NT2/D1 (cell line): Measurements from ENCODE around the gene SIRPB1.
"Not testable (repeated sequence)": the region's sequence is repeated elsewhere in the genome, so short reads cannot be mapped to it uniquely, and the experiment has no call there.

Source experiments
- DNase-seq: peaks from one replicate; pipeline ENCODE4 v3.0.0-alpha.2; 2011; ENCODE audit warnings: low read depth, low spot score
- H3K27me3 ChIP-seq: 2 replicates; pipeline ENCODE4 v1.6.0; 2011; ENCODE audit warnings: mild to moderate bottlenecking; ENCODE audit not compliant: insufficient read length, insufficient read depth
- H3K36me3 ChIP-seq: 2 replicates; pipeline ENCODE4 v1.6.1; 2011; ENCODE audit warnings: mild to moderate bottlenecking, low read length, mixed read lengths; ENCODE audit not compliant: insufficient read depth, insufficient read length
- H3K4me1 ChIP-seq: 2 replicates; pipeline ENCODE4 v1.5.1; 2011; ENCODE audit not compliant: insufficient read depth, insufficient read length
- H3K4me3 ChIP-seq: 2 replicates; pipeline ENCODE4 v1.5.1; 2011; ENCODE audit warnings: low read depth; ENCODE audit not compliant: insufficient read length
- H3K9ac ChIP-seq: 2 replicates; pipeline ENCODE4 v1.6.0; 2011; ENCODE audit warnings: low read depth; ENCODE audit not compliant: insufficient read length
- H3K9me3 ChIP-seq: 2 replicates; pipeline ENCODE4 v1.5.1; 2011; ENCODE audit warnings: mild to moderate bottlenecking, low read length; ENCODE audit not compliant: insufficient read depth
- SUZ12 ChIP-seq: IDR thresholded peaks from 2 replicates; pipeline ENCODE4 v1.6.1; 2011; ENCODE audit not compliant: insufficient read length, insufficient read depth; ENCODE audit errors: extremely low read depth
- YY1 ChIP-seq: IDR thresholded peaks from 2 replicates; pipeline ENCODE4 v1.6.1; 2011; ENCODE audit not compliant: insufficient read length, insufficient read depth
- ZNF274 ChIP-seq: IDR thresholded peaks from 2 replicates; pipeline ENCODE4 v1.6.1; 2011; ENCODE audit warnings: mild to moderate bottlenecking, low read depth, low read length

SIRPB1 gene

DNA sequence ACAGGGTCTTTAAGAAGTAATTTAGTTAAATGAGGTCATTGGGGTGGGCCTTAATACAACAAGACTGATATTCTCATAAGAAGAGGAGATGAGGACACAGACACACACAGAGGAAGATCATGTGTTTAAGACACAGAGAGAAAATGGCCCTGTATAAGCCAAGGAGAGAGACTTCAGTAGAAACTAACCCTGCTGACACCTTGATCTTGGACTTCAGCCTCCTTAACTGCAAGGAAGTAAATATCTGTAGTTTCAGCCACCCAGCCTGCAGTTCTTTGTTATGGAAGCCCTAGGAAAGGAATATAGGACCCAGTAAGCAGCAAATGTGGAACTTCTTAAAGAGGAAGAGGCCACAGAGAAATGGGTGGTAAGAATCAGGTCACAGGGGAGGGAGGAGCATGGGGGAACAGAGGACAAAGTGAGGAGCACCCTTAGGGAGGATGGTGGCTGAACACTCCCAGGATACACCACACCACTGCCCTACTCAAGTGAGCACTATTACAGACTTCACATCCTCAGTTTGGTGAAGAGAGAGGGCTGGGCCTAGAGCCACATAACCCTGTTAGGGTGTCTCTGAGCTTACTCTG, 762 bp downstream of the SIRPB1 start:
- no peak overlapping the region for H3K9ac ChIP-seq
- no peaks in the 10 kb centered on the region for H3K4me1 ChIP-seq
- no peaks in the 10 kb centered on the region for H3K36me3 ChIP-seq
- no peak for DNase-seq
- no peak overlapping the region for H3K4me3 ChIP-seq
- no peak for TF ChIP-seq SUZ12
- no peak for TF ChIP-seq YY1
- TF ChIP-seq ZNF274 = no peak
- no peaks in the 10 kb centered on the region for H3K9me3 ChIP-seq
- H3K27me3 ChIP-seq = no peaks in the 10 kb centered on the region

DNA sequence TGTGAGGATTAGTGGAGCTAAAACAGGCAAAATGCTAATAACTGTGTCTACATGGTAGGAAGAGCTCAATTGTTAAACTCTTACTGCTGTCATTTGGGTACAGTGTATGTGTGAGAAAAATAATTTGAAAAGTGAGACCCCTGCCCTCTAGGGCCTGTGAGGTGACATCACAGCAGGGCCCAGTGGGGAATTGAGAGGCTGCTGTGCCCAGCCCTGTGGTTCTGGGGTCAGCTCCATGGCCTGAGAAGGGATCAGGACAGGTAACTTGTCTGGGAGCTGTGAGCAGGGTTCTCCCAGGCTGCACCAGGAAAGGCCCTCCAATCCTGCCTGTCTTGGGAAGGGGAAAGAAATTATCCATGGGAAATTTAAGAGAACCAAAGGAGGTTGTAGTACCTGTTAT, 1.3 kb downstream of the SIRPB1 start:
- no peak for TF ChIP-seq ZNF274
- TF ChIP-seq YY1 = no peak
- TF ChIP-seq SUZ12 = no peak
- no peaks in the 10 kb centered on the region for H3K4me1 ChIP-seq

DNA sequence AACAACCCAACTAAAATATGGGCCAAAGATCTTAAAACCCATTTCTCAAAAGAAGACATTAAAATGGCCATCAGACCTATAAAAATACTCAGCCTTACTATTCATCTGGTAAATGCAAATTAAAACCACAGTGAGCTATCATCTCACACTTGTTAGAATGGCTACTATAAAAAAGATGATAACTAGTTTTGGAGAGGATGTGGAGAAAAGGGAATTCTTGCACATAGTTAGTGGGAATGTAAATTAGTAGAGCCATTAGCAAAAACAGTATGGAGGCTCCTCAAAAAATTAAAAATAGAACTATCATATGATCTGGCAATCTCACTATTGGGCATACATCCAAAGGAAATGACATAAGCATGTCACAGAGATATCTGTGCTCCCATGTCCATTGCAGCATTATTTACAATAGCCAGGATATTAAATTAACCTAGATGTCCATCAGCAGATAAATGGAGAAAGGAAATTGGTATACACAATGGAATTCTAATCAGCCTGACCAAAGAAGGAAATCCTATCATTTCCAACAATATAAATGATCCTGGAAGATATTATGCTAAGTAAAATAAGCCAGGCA, 2.9 kb downstream of the SIRPB1 start:
- H3K9ac ChIP-seq = no peak overlapping the region
- no peaks in the 10 kb centered on the region for H3K27me3 ChIP-seq
- TF ChIP-seq ZNF274 (no peak), SUZ12 (no peak), YY1 (no peak)
- no peaks in the 10 kb centered on the region for H3K36me3 ChIP-seq
- H3K4me1 ChIP-seq = no peaks in the 10 kb centered on the region
- H3K9me3 ChIP-seq = no peaks in the 10 kb centered on the region
- no peak for DNase-seq
- H3K4me3 ChIP-seq = no peak overlapping the region

More for the DNA sequence above, 1.3 kb downstream of the SIRPB1 start:
- H3K4me3 ChIP-seq = no peak overlapping the region
- H3K9me3 ChIP-seq = no peaks in the 10 kb centered on the region
- no peaks in the 10 kb centered on the region for H3K27me3 ChIP-seq
- no peak for DNase-seq
- H3K9ac ChIP-seq = no peak overlapping the region
- H3K36me3 ChIP-seq = no peaks in the 10 kb centered on the region

DNA sequence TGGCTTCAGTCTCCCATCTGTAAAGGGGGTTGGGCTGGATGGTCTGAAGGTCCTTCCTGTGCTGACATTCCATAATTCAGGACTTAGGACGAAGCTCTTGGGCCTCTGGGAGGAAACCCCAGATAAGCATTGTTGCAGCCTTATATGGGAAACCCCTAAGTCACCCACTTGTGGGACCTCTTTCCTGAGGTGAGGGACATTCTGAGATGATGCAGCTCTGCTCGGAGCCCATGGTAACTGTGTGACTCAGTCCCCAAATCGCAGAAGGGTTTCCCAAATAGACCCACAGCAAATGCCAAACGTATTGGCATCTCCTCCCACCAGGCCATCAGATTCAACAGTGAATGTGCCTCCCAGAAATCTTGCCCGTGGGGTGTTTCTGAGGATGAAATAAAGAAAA, 9.4 kb downstream of the SIRPB1 start:
- not testable (repeated sequence) for H3K36me3 ChIP-seq, H3K9me3 ChIP-seq, H3K4me3 ChIP-seq, H3K9ac ChIP-seq, H3K27me3 ChIP-seq, H3K4me1 ChIP-seq, DNase-seq

DNA sequence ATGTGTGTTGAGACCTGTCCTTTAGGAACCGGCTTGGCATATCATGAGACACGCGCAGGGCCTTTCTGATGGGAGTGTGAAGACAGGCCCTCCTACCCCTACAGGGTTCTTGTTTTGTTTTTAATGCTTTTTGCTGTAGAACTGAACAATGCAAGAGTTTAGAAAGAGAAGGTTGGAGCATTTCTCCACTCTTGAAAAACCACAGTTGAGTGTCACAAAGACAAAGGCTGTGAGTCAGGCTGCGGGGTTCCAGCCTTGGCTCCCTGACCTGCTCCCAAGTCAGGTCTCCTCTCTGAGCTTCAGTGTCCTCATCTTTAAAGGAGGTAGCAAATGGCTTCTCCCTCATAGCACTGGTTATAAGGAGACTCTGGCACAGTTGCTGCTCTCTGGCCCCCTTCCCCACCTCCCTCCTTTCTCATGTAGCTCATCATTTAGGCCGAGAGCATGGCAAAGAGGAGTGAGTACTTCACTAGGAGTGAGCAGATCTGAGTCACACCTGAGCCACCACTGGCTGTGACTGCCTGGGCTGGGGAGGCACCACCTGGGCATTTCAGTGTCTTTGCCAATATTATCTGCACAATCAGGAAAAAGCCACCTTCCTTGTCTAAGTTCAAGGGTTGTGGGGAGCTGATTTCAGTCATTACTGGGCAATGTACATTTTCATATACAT, 11.0 kb downstream of the SIRPB1 start:
- H3K9ac ChIP-seq, H3K4me1 ChIP-seq, H3K4me3 ChIP-seq, H3K9me3 ChIP-seq, DNase-seq, H3K27me3 ChIP-seq, H3K36me3 ChIP-seq: not testable (repeated sequence)

DNA sequence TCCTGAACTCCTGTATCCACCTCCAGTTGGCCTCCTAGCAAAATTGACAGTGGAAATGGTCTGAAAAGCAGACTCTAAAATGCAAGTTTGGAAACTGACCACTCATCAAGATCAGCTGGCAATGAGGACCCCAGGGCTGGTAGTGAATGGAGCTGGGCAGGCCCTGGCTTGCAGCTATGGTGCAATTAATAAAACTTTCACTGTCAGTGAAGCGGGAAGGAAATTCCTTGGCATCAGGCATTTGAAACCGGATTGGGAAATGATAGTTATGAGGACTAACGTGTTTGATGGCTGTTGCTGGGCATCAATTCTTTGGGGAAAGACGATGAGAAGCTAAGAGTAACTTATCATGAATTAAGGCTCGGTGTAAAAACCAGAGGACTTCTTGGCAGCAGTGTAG, 19.1 kb downstream of the SIRPB1 start:
- H3K36me3 ChIP-seq = no peaks in the 10 kb centered on the region
- DNase-seq = no peak
- H3K4me3 ChIP-seq = no peak overlapping the region
- no peaks in the 10 kb centered on the region for H3K4me1 ChIP-seq
- H3K9me3 ChIP-seq = no peaks in the 10 kb centered on the region
- H3K9ac ChIP-seq = no peak overlapping the region
- H3K27me3 ChIP-seq = no peaks in the 10 kb centered on the region
- TF ChIP-seq ZNF274 (no peak), SUZ12 (no peak), YY1 (no peak)

DNA sequence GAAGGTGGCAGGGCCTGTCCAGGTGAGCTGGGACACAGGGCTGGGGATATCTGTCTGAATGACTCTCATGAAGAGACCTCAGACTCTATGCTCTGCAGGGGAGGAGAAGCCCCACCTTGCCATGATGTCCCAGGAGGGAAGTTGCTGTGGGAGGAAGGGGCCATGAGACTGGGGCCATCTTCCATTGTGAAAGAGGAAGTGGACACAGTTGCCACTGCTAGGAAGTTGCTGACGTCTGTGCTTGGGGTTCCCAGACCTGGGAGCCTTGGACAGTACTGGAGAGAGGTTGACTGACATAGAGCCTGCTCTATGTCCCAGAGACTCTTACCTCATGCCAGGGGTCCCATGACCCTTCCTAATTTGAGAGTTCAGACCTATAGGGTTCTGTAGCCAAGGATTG, 24.5 kb downstream of the SIRPB1 start:
- no peak for DNase-seq
- TF ChIP-seq YY1 = no peak
- no peak for TF ChIP-seq SUZ12
- no peak for TF ChIP-seq ZNF274
- Histone ChIP-seq H3K4me1 (no peaks in the 10 kb centered on the region), H3K9ac (no peak overlapping the region), H3K27me3 (no peaks in the 10 kb centered on the region), H3K4me3 (no peak overlapping the region), H3K36me3 (no peaks in the 10 kb centered on the region), H3K9me3 (no peaks in the 10 kb centered on the region)
